ENCODE data around the gene IFI6. TPM values are rescaled to one million over a fixed set of nuclear protein-coding genes. Genes with fewer than 3 reads are reported as not detected.

Gene IFI6
- total and polyA plus RNA-seq, 4 donors: 5.9 to 339 (median 169) TPM

- Histone ChIP-seq H3K9me3 (ENCODE audit: control insufficient read depth in 4 of 4, low read length in 3 of 4) (no peaks in the 10 kb centered on the region), H3K4me1 (ENCODE audit: control insufficient read depth in 4 of 4, insufficient read depth in 4 of 4, low read length in 3 of 4) (peaks cover 0 to 10% (median 1%) of the 10 kb centered on the region in 4 donors), H3K27ac (ENCODE audit: low read depth in 1 of 2, low read length in 2 of 2) (no peak overlapping the region), H3K36me3 (ENCODE audit: control insufficient read depth in 4 of 4, insufficient read depth in 3 of 4, low read depth in 1 of 4, low read length in 3 of 4) (peaks cover 0 to 7% (median 1%) of the 10 kb centered on the region in 4 donors), H3K4me3 (ENCODE audit: low read depth in 1 of 3, low read length in 3 of 3) (no peak overlapping the region), H3K9ac (ENCODE audit: low read depth in 1 of 2, low read length in 2 of 2) (no peak overlapping the region), H3K27me3 (ENCODE audit: control insufficient read depth in 4 of 4, insufficient read depth in 4 of 4, low read length in 3 of 4) (no peaks in the 10 kb centered on the region)
- WGBS: 83% methylated on average over 5 of the region's 5 CpGs
- TF ChIP-seq, protein P1, sequence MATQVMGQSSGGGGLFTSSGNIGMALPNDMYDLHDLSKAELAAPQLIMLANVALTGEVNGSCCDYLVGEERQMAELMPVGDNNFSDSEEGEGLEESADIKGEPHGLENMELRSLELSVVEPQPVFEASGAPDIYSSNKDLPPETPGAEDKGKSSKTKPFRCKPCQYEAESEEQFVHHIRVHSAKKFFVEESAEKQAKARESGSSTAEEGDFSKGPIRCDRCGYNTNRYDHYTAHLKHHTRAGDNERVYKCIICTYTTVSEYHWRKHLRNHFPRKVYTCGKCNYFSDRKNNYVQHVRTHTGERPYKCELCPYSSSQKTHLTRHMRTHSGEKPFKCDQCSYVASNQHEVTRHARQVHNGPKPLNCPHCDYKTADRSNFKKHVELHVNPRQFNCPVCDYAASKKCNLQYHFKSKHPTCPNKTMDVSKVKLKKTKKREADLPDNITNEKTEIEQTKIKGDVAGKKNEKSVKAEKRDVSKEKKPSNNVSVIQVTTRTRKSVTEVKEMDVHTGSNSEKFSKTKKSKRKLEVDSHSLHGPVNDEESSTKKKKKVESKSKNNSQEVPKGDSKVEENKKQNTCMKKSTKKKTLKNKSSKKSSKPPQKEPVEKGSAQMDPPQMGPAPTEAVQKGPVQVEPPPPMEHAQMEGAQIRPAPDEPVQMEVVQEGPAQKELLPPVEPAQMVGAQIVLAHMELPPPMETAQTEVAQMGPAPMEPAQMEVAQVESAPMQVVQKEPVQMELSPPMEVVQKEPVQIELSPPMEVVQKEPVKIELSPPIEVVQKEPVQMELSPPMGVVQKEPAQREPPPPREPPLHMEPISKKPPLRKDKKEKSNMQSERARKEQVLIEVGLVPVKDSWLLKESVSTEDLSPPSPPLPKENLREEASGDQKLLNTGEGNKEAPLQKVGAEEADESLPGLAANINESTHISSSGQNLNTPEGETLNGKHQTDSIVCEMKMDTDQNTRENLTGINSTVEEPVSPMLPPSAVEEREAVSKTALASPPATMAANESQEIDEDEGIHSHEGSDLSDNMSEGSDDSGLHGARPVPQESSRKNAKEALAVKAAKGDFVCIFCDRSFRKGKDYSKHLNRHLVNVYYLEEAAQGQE (IDR thresholded peaks at IDR 0.05): no peak
- no peak for TF ChIP-seq RXRA (IDR thresholded peaks at IDR 0.05)
- TF ChIP-seq FOXA2 (IDR thresholded peaks at IDR 0.05): no peak
- TF ChIP-seq TAF1 (conservative IDR thresholded peaks at IDR 0.05): no peak
- no peak for TF ChIP-seq HNF4A (conservative IDR thresholded peaks at IDR 0.05)
- no peak for TF ChIP-seq MAX (IDR thresholded peaks at IDR 0.05)
- no peak for TF ChIP-seq SP1 (IDR thresholded peaks at IDR 0.05)
- TF ChIP-seq EGR1 (IDR thresholded peaks at IDR 0.05; ENCODE audit: low read depth in 2 of 2): no peak
- TF ChIP-seq ZBTB33 (IDR thresholded peaks at IDR 0.05): no peak
- no peak for TF ChIP-seq JUND (IDR thresholded peaks at IDR 0.05)
- TF ChIP-seq ATF3 (IDR thresholded peaks at IDR 0.05): no peak
- no peak for TF ChIP-seq RAD21 (IDR thresholded peaks at IDR 0.05)
- TF ChIP-seq NR2F2 (IDR thresholded peaks at IDR 0.05): no peak
- no peak for TF ChIP-seq FOXA1 (IDR thresholded peaks at IDR 0.05)
- TF ChIP-seq, protein P2, sequence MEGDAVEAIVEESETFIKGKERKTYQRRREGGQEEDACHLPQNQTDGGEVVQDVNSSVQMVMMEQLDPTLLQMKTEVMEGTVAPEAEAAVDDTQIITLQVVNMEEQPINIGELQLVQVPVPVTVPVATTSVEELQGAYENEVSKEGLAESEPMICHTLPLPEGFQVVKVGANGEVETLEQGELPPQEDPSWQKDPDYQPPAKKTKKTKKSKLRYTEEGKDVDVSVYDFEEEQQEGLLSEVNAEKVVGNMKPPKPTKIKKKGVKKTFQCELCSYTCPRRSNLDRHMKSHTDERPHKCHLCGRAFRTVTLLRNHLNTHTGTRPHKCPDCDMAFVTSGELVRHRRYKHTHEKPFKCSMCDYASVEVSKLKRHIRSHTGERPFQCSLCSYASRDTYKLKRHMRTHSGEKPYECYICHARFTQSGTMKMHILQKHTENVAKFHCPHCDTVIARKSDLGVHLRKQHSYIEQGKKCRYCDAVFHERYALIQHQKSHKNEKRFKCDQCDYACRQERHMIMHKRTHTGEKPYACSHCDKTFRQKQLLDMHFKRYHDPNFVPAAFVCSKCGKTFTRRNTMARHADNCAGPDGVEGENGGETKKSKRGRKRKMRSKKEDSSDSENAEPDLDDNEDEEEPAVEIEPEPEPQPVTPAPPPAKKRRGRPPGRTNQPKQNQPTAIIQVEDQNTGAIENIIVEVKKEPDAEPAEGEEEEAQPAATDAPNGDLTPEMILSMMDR (IDR thresholded peaks at IDR 0.05; ENCODE audit: low read depth, low read length, missing input control): no peak
- TF ChIP-seq YY1 (IDR thresholded peaks at IDR 0.05): no peak
- TF ChIP-seq GABPA (IDR thresholded peaks at IDR 0.05 in 1 of 2, conservative IDR thresholded peaks at IDR 0.05 in 1 of 2): no peak
- TF ChIP-seq HNF4G (IDR thresholded peaks at IDR 0.05): no peak
- DNase-seq (ENCODE audit: low spot score): no peak
These were observed 9.7 kb downstream of the IFI6 start for GRCh38 chr1:27662261-27662660.
